HFFc6 (cell line): ENCODE measurements around the gene SLC7A9. TPM values are rescaled to one million over a fixed set of nuclear protein-coding genes. Genes with fewer than 3 reads are reported as not detected.

Source experiments
- DNase-seq: peaks from one replicate; pipeline ENCODE4 v3.0.0-alpha.2; 2018
- H3K27ac Mint-ChIP-seq: 2 replicates; pipeline ENCODE4 v1.8.0; 2020; ENCODE audit warnings: mild to moderate bottlenecking, mixed read lengths
- H3K27me3 Mint-ChIP-seq: 2 replicates; pipeline ENCODE4 v1.8.0; 2021; ENCODE audit warnings: mild to moderate bottlenecking, moderate library complexity, mixed read lengths; ENCODE audit not compliant: insufficient read depth
- H3K36me3 Mint-ChIP-seq: 2 replicates; pipeline ENCODE4 v1.8.0; 2021; ENCODE audit warnings: low read depth, mixed read lengths
- H3K4me1 Mint-ChIP-seq: 2 replicates; pipeline ENCODE4 v1.8.0; 2020; ENCODE audit warnings: low read depth, mixed read lengths
- H3K4me3 Mint-ChIP-seq: 2 replicates; pipeline ENCODE4 v1.8.0; 2020; ENCODE audit warnings: mild to moderate bottlenecking, moderate library complexity, mixed read lengths
- H3K9me3 Mint-ChIP-seq: 2 replicates; pipeline ENCODE4 v1.8.0; 2020; ENCODE audit warnings: mild to moderate bottlenecking, mixed read lengths
- CTCF ChIP-seq: fragments of 200-600 bp; sonication (generic); IDR thresholded peaks from 2 replicates; pipeline ENCODE4 v1.5.0; 2021; ENCODE audit warnings: antibody characterized with exemption, mild to moderate bottlenecking
- total RNA-seq, 6 experiments: library from RNA; stranded (reverse); fragmentation: NEBNext Ultra II Directional; extraction: Animal tissue kit (Norgen Biotek cat#: 25700); gene quantifications; 2 replicates in 1 of 6; 3 replicates in 5 of 6; pipeline ENCODE4 v1.2.3, GENCODE V29; 2021

SLC7A9 gene
- total RNA-seq, 6 experiments from 2014 or later, result not detected

GRCh38 chr19:32866564-32867265 is 2.9 kb downstream of the SLC7A9 start:
- no peak for TF ChIP-seq CTCF
- DNase-seq, result no peak

GRCh38 chr19:32866061-32866460 is 3.5 kb downstream of the SLC7A9 start:
- TF ChIP-seq CTCF, result no peak
- DNase-seq, result no peak
- Mint-ChIP-seq H3K4me3 (no peak overlapping the region), H3K9me3 (no peaks in the 10 kb centered on the region), H3K27ac (no peak overlapping the region), H3K27me3 (peaks cover 12% of the 10 kb centered on the region), H3K4me1 (no peaks in the 10 kb centered on the region), H3K36me3 (no peaks in the 10 kb centered on the region)

More at GRCh38 chr19:32866564-32867265, 2.9 kb downstream of the SLC7A9 start:
- no peaks in the 10 kb centered on the region for H3K9me3 Mint-ChIP-seq
- H3K27me3 Mint-ChIP-seq, result peaks cover 12% of the 10 kb centered on the region
- H3K4me3 Mint-ChIP-seq, result no peak overlapping the region
- no peaks in the 10 kb centered on the region for H3K4me1 Mint-ChIP-seq
- H3K27ac Mint-ChIP-seq, result no peak overlapping the region
- H3K36me3 Mint-ChIP-seq, result no peaks in the 10 kb centered on the region

- no peak for DNase-seq
- TF ChIP-seq CTCF, result no peak
- Mint-ChIP-seq H3K36me3 (no peaks in the 10 kb centered on the region), H3K4me3 (no peak overlapping the region), H3K27ac (no peak overlapping the region), H3K27me3 (peaks cover 12% of the 10 kb centered on the region), H3K4me1 (no peaks in the 10 kb centered on the region), H3K9me3 (no peaks in the 10 kb centered on the region)
Observed at GRCh38 chr19:32865326-32865725, 4.2 kb downstream of the SLC7A9 start.

- no peaks in the 10 kb centered on the region for H3K4me1 Mint-ChIP-seq
- H3K27me3 Mint-ChIP-seq, result peaks cover 15% of the 10 kb centered on the region
- no peaks in the 10 kb centered on the region for H3K9me3 Mint-ChIP-seq
- H3K27ac Mint-ChIP-seq, result no peak overlapping the region
- TF ChIP-seq CTCF, result no peak
- H3K4me3 Mint-ChIP-seq, result no peak overlapping the region
- H3K36me3 Mint-ChIP-seq, result no peaks in the 10 kb centered on the region
- DNase-seq, result no peak
Observed at GRCh38 chr19:32864318-32865007, 5.1 kb downstream of the SLC7A9 start.

- no peaks in the 10 kb centered on the region for H3K4me1 Mint-ChIP-seq
- no peaks in the 10 kb centered on the region for H3K9me3 Mint-ChIP-seq
- DNase-seq, result no peak
- H3K4me3 Mint-ChIP-seq, result no peak overlapping the region
- peaks cover 15% of the 10 kb centered on the region for H3K27me3 Mint-ChIP-seq
- no peaks in the 10 kb centered on the region for H3K36me3 Mint-ChIP-seq
- H3K27ac Mint-ChIP-seq, result no peak overlapping the region
- no peak for TF ChIP-seq CTCF
Observed at GRCh38 chr19:32863841-32864240, 5.7 kb downstream of the SLC7A9 start.
